Common myeloid progenitor, CD34-positive (primary cell): ENCODE measurements around the gene RIPPLY1.
"Not testable (repeated sequence)": the region's sequence is repeated elsewhere in the genome, so short reads cannot be mapped to it uniquely, and the experiment has no call there.

ENCODE experiments used
- CTCF ChIA-PET: fragments of 350-600 bp; sonication (Branson Sonifier 250); formaldehyde crosslinking; loops from one replicate; lab custom pipeline; 2021; ENCODE audit warnings: antibody characterized with exemption; lab: Charles Lee
- POLR2A ChIA-PET: fragments of 350-600 bp; sonication (Branson Sonifier 250); formaldehyde crosslinking; loops from one replicate; lab custom pipeline; 2021; ENCODE audit warnings: antibody characterized with exemption; lab: Charles Lee
- DNase-seq, 3 donors: peaks; one replicate each; pipeline versions ENCODE4 v3.0.0 to v3.0.0-alpha.2; 2013
- H3K27ac ChIP-seq, 2 experiments: 1 replicate in 1 of 2; 2 replicates in 1 of 2; pipeline ENCODE4 v1.7.0; 2013; ENCODE audit warnings: inconsistent platforms in 2 of 2, low read length in 2 of 2, mild to moderate bottlenecking in 2 of 2, low read depth in 1 of 2, moderate library complexity in 1 of 2; ENCODE audit not compliant: severe bottlenecking in 2 of 2, insufficient read depth in 1 of 2, poor library complexity in 1 of 2
- H3K27me3 ChIP-seq, 5 experiments: replicated peaks in 2 of 5; 1 replicate in 3 of 5; 2 replicates in 2 of 5; pipeline versions ENCODE4 v1.6.1 to v1.7.0; 2013; ENCODE audit warnings: low read length in 4 of 5, mild to moderate bottlenecking in 2 of 5, moderate library complexity in 2 of 5, inconsistent platforms in 1 of 5; ENCODE audit not compliant: insufficient read depth in 5 of 5, control insufficient read depth in 4 of 5
- H3K36me3 ChIP-seq, 4 experiments: 1 replicate in 2 of 4; 2 replicates in 2 of 4; pipeline versions ENCODE4 v1.6.1 to v1.7.0; 2013; ENCODE audit warnings: low read length in 3 of 4, control low read depth in 1 of 4, mild to moderate bottlenecking in 1 of 4; ENCODE audit not compliant: control insufficient read depth in 4 of 4, insufficient read depth in 4 of 4
- H3K4me1 ChIP-seq, 4 experiments: 1 replicate in 3 of 4; 2 replicates in 1 of 4; pipeline versions ENCODE4 v1.6.1 to v1.7.1; 2013; ENCODE audit warnings: low read length in 3 of 4, mild to moderate bottlenecking in 3 of 4, control low read depth in 1 of 4, inconsistent platforms in 1 of 4, moderate library complexity in 1 of 4; ENCODE audit not compliant: control insufficient read depth in 4 of 4, insufficient read depth in 4 of 4; ENCODE audit errors: control extremely low read depth in 1 of 4
- H3K4me3 ChIP-seq, 7 experiments: 1 replicate in 4 of 7; 2 replicates in 3 of 7; pipeline versions ENCODE4 v1.5.1 to v1.7.0; 2013; ENCODE audit warnings: mild to moderate bottlenecking in 7 of 7, low read length in 6 of 7, moderate library complexity in 6 of 7, inconsistent platforms in 2 of 7, low read depth in 2 of 7, control low read depth in 1 of 7; ENCODE audit not compliant: insufficient read depth in 4 of 7, control insufficient read depth in 1 of 7; ENCODE audit errors: extremely low read depth in 1 of 7
- H3K9me3 ChIP-seq, 5 experiments: 1 replicate in 4 of 5; 2 replicates in 1 of 5; pipeline versions ENCODE4 v1.6.1 to v1.7.1; 2013; ENCODE audit warnings: low read length in 4 of 5, mild to moderate bottlenecking in 2 of 5, inconsistent platforms in 1 of 5, low read depth in 1 of 5, moderate library complexity in 1 of 5; ENCODE audit not compliant: control insufficient read depth in 4 of 5, insufficient read depth in 2 of 5; ENCODE audit errors: control extremely low read depth in 1 of 5
- WGBS: methylation state at CpG from one replicate; pipeline ENCODE4 v1.1.5; 2013; ENCODE audit not compliant: insufficient coverage; 5-methylcytosine and 5-hydroxymethylcytosine counted together

The RIPPLY1 gene

DNA sequence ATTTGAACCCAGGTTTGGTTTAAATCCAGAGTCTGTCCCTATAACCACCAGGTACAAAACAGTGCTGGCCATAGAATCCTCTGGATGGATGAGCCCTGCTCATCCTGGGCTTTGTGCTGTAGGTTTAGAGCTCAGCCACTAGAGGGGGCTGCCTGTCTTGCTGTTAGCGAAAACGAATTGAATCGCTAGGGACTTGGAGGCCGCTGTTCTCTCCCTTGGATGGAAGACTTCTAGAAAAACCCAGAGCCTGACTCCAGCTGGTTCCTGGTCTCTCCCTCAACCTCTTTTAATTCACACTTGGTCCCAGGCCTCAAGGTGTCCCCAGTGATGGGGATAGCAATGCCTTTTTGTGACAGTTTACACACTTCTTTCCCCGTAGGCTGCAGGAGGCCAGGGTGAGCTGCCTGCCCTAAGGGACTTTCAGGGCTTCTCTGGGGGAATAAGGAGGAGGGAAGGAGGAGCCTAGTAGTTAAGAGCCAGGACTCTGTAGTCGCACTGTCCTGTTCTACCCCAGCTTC, 8.7 kb downstream of the RIPPLY1 start:
- H3K4me3 ChIP-seq = no peak overlapping the region
- WGBS = 3% methylated on average over 4 of the region's 6 CpGs
- POLR2A ChIA-PET = interaction anchor here (0.6 kb wide), 1 partner anchor 1000 kb away, joined by 3 read pairs; no protein-coding TSS in a partner anchor
- no peak overlapping the region for H3K27ac ChIP-seq
- CTCF ChIA-PET = interaction anchor here (0.8 to 3.4 kb wide), 14 partner anchors 9 to 129 kb away, joined by 3 to 15 read pairs (median 4); partner anchors contain the start of gene RIPPLY1
- DNase-seq = peak; percentile 43 to 74 (median 70)
- H3K9me3 ChIP-seq = no peaks in the 10 kb centered on the region
- H3K36me3 ChIP-seq = no peaks in the 10 kb centered on the region
- peaks cover 0 to 30% (median 1%) of the 10 kb centered on the region in 5 experiments for H3K27me3 ChIP-seq
- H3K4me1 ChIP-seq = no peaks in the 10 kb centered on the region

DNA sequence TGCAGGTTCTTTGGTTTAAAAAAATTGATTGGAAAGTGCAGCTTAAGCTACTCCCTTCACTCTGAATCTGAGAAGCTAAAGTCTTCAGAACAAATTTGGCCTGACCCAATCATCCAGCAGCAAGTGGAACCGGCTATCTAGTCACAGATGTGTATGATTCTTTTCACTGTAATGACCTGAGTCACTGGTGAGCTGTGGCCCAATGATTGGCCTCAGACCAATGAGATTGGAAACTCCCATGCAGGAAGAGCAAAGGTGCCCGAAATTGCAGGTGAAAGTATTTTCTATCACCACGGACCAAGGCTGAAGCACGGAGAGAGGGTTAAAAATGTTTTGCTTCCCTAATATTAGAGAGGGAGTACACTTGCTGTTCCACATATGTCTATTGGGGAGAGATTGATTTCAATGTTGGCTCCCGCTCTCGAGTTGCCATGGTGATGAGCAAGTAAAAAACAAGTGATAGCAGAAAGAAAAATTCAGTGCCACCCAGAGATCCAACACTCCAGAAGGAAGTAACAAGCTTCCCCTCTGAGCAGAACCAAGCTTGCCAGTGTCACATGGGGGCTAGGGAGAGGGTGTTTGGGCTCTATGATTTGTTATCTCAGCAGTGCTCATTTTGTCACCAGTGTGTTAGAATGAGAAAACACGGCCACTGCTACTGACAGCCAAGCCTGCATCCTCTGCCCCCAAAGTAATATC, 11.2 kb downstream of the RIPPLY1 start:
- Histone ChIP-seq H3K27me3 (peaks cover 0 to 28% (median 1%) of the 10 kb centered on the region in 5 experiments), H3K4me3 (no peak overlapping the region), H3K9me3 (no peaks in the 10 kb centered on the region), H3K36me3 (no peaks in the 10 kb centered on the region), H3K4me1 (no peaks in the 10 kb centered on the region), H3K27ac (no peak overlapping the region)
- ChIA-PET CTCF (interaction anchor here (0.8 to 3.4 kb wide), 4 partner anchors 9 to 68 kb away, joined by 3 to 15 read pairs (median 6); no protein-coding TSS in a partner anchor), POLR2A (no interaction called here)
- no peak for DNase-seq
- 63% methylated on average over 7 of the region's 7 CpGs for WGBS

DNA sequence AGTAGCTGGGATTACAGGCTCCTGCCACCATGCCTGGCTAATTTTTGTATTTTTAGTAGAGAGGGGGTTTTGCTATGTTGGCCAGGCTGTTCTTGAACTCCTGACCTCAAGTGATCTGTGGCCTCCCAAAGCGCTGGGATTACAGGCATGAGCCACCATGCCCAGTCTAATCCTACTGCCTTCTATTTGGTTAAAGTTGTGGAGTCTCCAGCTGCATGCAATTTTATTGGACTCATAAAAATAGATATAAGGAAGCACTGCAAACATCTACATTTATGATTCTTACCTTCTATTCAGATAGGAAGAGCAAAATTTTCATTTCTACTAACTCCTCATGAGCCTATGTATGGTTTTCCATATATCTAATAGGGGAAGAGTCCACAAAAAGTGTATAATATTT, 13.7 kb downstream of the RIPPLY1 start:
- peaks cover 0 to 22% (median 1%) of the 10 kb centered on the region in 5 experiments for H3K27me3 ChIP-seq
- no peaks in the 10 kb centered on the region for H3K9me3 ChIP-seq
- ChIA-PET POLR2A (no interaction called here), CTCF (no interaction called here)
- H3K27ac ChIP-seq = no peak overlapping the region
- no peaks in the 10 kb centered on the region for H3K36me3 ChIP-seq
- WGBS = no CpG with 5 or more reads among the region's 1 CpG
- H3K4me3 ChIP-seq = no peak overlapping the region
- DNase-seq = no peak
- H3K4me1 ChIP-seq = no peaks in the 10 kb centered on the region

DNA sequence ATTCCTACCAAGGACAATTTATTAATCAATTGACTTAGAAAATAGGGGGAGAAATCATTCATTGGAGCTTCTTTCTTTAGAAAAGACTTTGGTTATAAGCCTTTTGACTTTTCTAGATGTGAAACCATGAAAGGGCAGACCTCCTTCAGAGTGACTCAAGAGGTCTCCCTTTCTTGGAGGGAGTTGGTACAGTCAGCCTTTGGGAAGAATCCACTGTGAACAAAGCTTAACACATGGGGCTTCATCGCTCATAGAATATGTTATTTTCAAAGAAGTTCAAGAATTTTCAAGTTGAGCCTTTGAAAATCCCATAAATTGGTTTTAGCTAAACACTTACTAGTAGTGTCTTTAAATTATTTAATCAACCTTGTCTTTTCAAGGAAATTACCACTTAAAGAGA, 28.0 kb downstream of the RIPPLY1 start:
- CTCF ChIA-PET = interaction anchor here (1.4 kb wide), 2 partner anchors 13 to 19 kb away, joined by 3 read pairs; no protein-coding TSS in a partner anchor
- POLR2A ChIA-PET = no interaction called here
- Histone ChIP-seq H3K36me3 (no peaks in the 10 kb centered on the region), H3K27ac (no peak overlapping the region), H3K4me3 (no peak overlapping the region), H3K4me1 (no peaks in the 10 kb centered on the region), H3K27me3 (no peaks in the 10 kb centered on the region), H3K9me3 (no peaks in the 10 kb centered on the region)
- no peak for DNase-seq
- WGBS = no CpG with 5 or more reads among the region's 1 CpG

DNA sequence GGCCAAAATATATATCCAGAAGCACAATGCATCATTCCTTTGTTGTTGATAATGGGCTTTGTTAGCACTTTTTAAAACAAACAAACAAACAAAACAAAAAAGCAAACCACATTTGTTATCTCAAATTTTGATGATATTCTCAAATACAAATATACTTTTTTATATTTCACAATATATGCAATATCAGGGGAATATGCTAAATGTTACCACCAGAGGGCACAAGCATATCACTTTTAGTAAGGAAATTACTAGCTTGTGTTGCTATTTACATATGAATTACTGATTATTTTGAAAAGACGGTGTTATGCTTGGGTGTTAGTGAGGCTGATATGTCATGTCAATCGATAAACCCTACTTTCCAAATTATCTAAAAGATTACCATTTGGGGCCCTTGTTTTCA, 29.1 kb downstream of the RIPPLY1 start:
- H3K27ac ChIP-seq = no peak overlapping the region
- no peaks in the 10 kb centered on the region for H3K4me1 ChIP-seq
- no peaks in the 10 kb centered on the region for H3K36me3 ChIP-seq
- H3K27me3 ChIP-seq = no peaks in the 10 kb centered on the region
- no peak overlapping the region for H3K4me3 ChIP-seq
- DNase-seq = peak in 2 of 3 donors; percentile 51 to 59
- no peaks in the 10 kb centered on the region for H3K9me3 ChIP-seq
- CTCF ChIA-PET = interaction anchor here (1.1 kb wide), 1 partner anchor 12 kb away, joined by 5 read pairs; no protein-coding TSS in a partner anchor
- WGBS = no CpG with 5 or more reads among the region's 2 CpGs
- POLR2A ChIA-PET = no interaction called here

DNA sequence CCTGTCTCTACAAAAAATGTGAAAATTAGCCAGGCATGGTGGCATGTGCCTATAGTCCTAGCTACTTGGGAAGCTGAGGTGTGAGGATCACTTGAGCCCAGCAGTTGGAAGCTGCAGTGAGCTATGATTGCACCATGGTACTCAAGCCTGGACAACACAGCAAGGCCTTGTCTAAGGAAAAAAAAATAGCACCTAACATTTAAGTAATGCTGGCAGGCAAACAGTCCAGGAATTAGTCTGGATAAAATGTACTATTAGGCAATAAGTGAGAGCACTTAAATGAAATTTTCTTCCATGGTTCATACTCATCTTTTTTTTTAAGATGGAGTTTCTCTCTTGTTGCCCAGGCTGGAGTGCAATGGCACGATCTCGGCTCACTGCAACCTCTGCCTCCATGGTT, 30.3 kb downstream of the RIPPLY1 start:
- H3K4me1 ChIP-seq, H3K4me3 ChIP-seq, H3K36me3 ChIP-seq, POLR2A ChIA-PET, CTCF ChIA-PET, H3K9me3 ChIP-seq, DNase-seq, H3K27ac ChIP-seq, H3K27me3 ChIP-seq: not testable (repeated sequence)
- WGBS = 100% methylated on average over 2 of the region's 2 CpGs

DNA sequence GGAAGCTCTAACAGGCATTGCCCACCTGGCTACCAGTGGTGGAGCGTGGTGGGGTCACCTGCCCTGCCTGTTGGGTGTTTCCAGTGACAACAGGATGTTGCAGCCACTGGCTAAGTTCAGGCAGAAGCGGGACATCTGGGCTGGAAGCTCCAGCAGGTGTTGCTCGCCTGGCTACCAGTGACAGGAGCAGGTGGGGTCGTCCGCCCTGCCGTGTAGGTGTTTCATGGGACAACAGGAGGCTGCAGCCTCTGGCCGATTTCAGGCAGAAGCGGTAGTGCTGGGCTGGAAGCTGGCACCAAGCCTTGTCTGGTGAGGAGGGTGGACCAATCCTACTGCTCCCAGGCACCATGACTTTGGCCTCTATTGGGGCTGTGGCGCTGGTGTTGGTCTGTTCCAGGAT, 39.4 kb downstream of the RIPPLY1 start:
- Histone ChIP-seq H3K27me3 (peaks cover 0 to 4% (median 0%) of the 10 kb centered on the region in 5 experiments), H3K27ac (no peak overlapping the region), H3K4me1 (no peaks in the 10 kb centered on the region), H3K4me3 (no peak overlapping the region), H3K36me3 (no peaks in the 10 kb centered on the region), H3K9me3 (no peaks in the 10 kb centered on the region)
- DNase-seq = no peak
- ChIA-PET POLR2A (no interaction called here), CTCF (no interaction called here)
- 84% methylated on average over 8 of the region's 9 CpGs for WGBS
